Measurements from ENCODE around the gene NECAB2.

NECAB2 gene

GRCh38 chr16:84045001-84045817 is 77.2 kb downstream of the NECAB2 start:
- DNase-seq (ENCODE audit: low read depth in 2 of 2), result no peak

GRCh38 chr16:84045818-84046470 is 77.9 kb downstream of the NECAB2 start:
- DNase-seq (ENCODE audit: low read depth in 2 of 2), result no peak

- no peak for DNase-seq (ENCODE audit: low read depth in 2 of 2)
These were observed 79.2 kb downstream of the NECAB2 start for GRCh38 chr16:84047206-84047605.

- DNase-seq (ENCODE audit: low read depth in 2 of 2), result no peak
These were observed 79.6 kb downstream of the NECAB2 start for GRCh38 chr16:84047626-84048025.

GRCh38 chr16:84048270-84048669 is 80.2 kb downstream of the NECAB2 start:
- DNase-seq (ENCODE audit: low read depth in 2 of 2), result no peak

- no peak for DNase-seq (ENCODE audit: low read depth in 2 of 2)
These were observed 80.8 kb downstream of the NECAB2 start for GRCh38 chr16:84048871-84049270.

GRCh38 chr16:84049403-84050060 is 81.5 kb downstream of the NECAB2 start:
- DNase-seq (ENCODE audit: low read depth in 2 of 2), result no peak

- DNase-seq (ENCODE audit: low read depth in 2 of 2), result no peak
These were observed 82.3 kb downstream of the NECAB2 start for GRCh38 chr16:84050316-84050715.

- no peak for DNase-seq (ENCODE audit: low read depth in 2 of 2)
These were observed 84.1 kb downstream of the NECAB2 start for GRCh38 chr16:84052071-84052622.
